Stimulated activated CD4-positive, alpha-beta T cell treated with anti-CD3 and anti-CD28 coated beads, Interleukin-2, amount 100 ng/mL, for 48 hours (primary cell): ENCODE measurements around the gene AJUBA.
"Not testable (repeated sequence)": the region's sequence is repeated elsewhere in the genome, so short reads cannot be mapped to it uniquely, and the experiment has no call there.

Source experiments
- DNase-seq, 2 donors: peaks; one replicate each; pipeline ENCODE4 v3.0.0-alpha.2; 2020

AJUBA gene

DNA sequence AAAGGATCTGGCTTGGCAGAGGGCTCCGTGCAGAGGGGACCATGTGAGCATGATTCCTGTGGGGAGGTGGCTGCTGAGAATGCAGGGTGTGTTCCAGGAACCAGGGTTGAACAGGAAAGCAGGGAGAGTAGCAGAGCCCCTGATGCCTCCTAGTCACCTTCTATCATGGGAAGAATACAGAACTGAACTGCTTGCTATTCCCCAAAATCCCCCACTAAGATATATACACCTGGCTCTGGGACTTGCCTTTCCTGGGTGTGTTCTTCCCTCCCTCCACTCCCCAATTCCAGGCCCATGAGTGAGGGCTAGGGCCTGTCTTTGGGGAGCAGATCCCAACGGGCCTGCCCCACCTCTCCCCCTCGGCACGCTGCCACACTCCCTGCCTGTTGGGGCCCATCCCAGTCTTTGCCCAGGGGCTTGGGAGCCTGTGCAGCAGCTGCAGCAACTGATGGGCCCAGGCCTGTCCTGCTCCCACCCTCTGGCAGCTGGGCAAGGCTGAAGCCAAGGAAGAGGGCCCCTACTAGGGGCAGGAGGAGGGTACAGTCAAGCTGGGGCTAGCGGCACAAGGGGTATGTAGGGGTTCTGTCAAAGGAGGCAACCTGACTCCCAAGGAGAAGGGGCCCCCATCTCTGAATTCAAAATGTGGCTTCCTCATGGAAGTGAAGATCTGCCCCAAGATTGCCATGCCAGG is 3.2 kb downstream of the AJUBA start:
- DNase-seq, result no peak

DNA sequence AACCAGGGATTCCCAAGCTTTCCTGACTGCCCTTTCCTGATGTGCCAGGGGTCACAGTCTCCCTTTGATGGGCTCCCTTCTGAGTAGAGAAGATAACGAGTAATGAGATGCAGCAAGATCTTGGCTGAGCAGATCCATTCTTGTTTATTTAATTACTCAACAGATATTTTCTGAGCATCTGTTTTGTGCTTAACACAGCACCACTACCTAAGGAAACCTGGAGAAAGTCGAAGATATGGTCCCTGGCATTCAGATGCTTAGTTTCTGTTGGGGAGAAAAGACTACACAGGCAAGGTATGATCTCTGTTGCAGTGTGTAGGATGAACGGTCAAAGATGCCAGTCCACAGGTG is 3.9 kb downstream of the AJUBA start:
- no peak for DNase-seq

DNA sequence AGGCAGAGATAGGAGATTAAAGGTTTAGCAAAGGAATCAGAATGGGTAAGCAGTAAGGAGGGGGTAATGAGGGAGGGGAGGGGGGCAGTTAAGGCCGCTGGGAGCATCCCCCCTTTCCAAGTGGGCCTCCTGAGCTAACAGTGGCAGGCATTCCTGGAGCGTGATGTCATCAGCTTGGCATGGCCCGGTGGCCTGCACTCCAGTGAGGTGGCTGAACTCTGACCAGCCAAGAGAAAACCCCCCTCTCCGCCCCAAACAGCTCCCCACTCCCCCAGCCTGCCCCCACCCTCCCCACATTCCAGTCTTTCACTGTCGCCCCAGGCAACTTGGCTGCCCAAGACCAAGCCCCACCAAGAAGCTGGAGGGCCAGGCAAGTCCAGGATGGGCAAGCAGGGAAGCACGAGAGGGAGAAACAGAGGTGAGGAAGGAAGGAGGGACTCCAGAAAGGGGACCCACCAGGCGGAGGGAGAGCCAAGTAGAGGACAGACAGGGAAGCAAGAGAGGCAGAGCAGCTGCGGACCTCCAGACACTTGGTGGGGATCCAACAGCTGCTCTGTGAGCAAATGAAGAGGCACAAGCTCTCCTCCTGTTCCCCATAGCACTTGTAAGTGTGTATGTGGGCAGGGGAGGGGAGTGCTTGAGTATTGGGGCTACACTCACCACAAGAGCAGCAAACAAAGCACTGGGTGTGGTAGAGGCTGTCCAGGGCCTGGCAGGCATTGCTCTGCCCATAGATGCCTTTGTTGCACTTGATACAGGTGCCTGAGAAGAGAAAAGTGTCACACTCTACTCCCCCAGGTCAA is 4.5 kb downstream of the AJUBA start:
- DNase-seq, result no peak

GRCh38 chr14:22977434-22977683 is 5.0 kb downstream of the AJUBA start:
- no peak for DNase-seq

- DNase-seq, result no peak
These were observed 5.5 kb downstream of the AJUBA start for GRCh38 chr14:22976620-22977433.

- DNase-seq, result no peak
These were observed 7.6 kb downstream of the AJUBA start for GRCh38 chr14:22974530-22975313.

DNA sequence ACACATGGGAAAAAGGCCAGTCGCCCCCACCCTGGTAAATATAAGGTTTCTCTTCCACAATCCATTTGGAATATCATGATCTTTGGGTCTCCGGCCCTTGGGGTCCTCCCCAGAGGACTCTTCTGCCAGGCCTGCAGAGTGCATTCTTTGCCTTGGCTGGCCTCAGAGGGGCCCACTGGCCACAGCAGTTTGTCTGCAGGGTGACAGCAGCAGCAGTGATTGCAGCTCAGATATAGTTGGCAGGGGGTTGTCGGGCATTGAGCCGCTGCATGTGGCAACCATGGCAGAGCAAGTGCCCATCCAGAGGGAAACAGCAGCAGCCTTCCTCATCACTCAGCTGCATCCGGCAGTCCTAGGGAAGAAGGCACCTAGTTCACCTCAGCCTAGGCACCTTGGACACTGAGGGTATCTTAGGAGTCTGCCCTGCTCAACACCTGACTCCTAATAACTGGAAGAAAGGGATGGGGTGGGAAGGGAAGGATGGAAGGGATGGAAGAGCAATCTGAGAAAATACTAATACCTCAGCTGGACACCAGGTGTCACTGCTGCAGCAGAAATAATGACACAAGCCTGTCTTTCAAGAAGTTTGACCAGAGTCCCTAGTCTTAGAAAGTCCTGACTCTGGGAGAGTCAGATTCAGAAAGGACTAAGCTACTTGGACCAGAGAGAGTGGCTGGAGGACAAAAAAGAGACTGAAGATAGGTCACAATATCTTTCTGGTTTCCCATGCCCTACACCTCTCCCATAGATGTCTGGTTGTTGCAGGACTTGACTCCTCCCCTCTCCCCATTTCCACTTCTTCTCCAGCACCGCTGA is 8.9 kb downstream of the AJUBA start:
- peak in 1 of 2 donors; percentile 43 for DNase-seq

DNA sequence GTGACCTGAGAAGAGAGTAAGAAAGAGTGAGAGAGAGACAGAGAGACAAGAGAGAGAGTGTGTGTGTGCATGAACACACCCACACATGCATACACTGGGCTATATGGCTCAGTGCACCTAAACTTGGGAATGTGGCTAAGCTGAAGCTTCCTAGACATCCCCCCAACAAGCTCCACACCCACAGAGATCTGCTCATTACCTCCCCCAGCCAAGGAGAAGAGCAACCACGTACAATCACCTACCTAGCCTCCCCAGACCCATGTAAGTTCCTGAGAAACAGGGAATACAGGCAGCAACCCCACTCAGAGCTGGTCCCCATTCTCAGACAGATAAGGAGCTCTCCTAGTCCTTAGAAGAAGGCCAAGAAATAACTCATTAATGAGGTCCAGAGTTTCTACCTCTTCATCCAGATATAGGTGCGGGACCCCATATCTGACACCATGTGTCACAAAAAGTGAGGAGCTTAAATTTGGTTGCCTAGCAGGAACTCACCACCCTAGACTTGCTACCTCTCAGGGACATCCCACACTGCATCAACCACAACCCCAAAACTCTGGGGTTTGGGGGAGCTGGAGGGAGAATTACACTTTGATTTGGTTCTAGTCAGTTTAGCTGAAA is 9.9 kb downstream of the AJUBA start:
- no peak for DNase-seq

- no peak for DNase-seq
These were observed 11.2 kb downstream of the AJUBA start for GRCh38 chr14:22971152-22971551.

- no peak for DNase-seq
These were observed 15.5 kb downstream of the AJUBA start for GRCh38 chr14:22966783-22967269.

DNA sequence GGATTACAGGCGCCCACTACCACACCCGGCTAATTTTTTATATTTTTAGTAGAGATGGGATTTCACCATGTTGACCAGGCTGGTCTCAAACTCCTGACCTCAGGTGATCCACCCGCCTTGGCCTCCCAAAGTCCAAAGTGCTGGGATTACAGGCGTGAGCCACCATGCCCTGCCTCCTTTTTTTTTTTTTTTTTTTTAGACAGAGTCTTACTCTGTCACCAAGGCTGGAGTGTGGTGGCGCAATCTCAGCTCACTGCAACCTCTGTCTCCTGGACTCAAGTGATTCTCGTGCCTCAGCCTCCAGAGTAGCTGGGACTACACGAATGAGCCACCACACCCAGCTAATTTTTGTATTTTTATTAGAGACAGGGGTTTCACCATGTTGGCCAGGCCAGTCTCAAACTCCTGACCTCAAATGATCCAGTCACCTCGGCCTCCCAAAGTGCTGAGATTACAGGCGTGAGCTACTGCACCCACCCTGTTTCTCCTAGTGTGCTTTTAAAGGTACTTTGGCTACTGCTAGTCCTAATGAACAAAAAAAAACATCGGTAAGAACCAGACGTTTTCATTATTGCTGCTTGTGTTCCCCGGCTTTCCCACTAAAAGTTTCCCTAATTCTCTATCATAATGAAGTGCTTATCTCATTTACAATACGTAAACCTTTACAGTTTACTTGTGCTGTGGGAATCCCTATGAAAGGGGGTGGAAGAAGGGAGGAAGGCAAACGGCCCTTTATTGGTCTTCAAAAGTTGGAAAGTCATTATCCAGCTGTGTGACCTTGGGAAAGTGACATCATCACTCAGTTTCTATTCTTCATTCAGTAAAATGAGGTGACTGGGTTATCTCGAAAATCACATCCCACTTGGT is 16.2 kb downstream of the AJUBA start:
- DNase-seq, result not testable (repeated sequence)

DNA sequence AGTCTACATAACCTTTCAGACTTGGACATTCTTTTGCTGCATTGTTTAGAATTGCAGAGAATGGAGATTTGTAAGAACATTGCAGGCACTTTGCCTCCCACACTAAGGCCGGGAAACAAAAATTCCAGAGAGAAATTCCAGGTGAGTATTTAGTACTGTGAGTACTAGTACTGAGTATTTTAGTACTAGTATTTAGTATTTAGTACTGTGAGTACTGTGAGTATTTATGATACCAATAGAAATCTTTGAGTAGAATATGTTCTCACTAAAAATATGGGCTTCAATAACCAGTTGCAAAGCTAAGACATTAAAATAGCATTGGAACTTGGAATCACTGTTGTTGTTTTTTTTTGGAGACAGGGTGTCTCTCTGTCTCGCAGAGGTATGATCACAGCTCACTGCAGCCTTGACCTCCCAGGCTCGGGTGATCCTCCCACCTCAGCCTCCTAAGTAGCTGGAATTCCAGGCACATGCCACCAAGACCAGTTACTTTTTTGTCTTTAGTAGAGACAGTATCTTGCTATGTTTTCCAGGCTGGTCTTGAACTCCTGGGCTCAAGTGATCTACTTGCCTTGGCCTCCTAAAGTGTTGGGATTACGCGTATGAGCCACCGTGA is 20.2 kb downstream of the AJUBA start:
- no peak for DNase-seq

DNA sequence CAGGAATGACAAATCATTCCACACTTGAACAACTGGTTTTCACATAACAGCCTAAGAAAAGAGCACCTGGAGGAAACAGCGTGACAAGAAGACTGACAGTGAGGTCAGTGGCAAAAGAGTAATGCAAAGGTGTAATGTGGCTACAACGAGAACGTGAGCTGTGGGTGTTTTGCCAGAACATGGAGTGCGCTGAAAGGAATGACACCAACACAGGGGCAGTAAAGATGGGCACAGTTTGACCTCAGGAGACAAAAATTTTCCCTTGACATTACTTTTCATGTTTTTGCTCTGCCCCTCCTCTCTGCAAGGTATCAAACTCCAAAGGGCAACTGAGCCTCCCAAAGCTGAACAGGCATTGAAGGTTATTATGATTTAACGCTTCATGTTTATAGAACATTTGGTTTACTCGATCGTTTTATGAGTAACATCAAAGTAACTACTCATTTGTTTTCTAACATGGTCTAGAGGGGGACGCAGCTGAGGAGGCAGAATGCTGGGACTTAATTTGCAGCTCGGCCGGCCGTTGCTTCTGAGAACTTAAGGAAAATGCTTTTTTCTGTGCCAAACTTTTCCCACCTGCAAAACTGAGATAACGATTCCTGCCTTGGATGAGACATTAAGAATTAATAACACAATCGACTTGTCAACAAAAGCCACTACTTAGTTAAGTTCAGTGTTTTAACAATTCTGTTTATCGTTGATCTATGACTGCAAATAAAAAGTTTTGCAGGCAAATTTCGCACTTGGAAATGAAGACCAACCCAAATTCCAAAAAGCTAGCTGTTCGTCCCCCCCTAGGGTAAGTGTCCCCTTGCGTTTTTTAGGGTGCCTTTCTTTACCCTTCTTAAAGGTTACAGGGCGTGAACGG is 26.4 kb downstream of the AJUBA start:
- DNase-seq, result no peak

GRCh38 chr14:22952418-22952817 is 29.9 kb downstream of the AJUBA start:
- no peak for DNase-seq

- not testable (repeated sequence) for DNase-seq
These were observed 30.6 kb downstream of the AJUBA start for GRCh38 chr14:22951795-22952194.

DNA sequence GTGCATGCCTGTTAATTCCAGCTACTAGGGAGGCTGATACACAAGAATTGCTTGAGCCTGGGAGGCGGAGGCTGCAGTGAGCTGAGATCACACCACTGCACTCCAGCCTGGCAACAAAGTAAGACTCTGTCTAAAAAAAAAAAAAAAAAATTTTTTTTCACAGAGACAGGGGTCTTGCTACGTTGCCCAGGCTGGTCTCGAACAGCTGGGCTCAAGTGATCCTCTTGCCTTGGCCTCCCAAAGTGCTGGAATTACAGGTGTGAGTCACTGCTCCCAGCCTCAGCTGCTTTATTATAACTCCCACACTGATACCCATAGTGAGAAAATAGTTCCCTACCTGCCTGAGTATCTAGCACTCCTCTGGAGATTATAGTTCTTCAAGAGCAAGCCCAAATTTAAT is 36.7 kb downstream of the AJUBA start:
- DNase-seq, result no peak

DNA sequence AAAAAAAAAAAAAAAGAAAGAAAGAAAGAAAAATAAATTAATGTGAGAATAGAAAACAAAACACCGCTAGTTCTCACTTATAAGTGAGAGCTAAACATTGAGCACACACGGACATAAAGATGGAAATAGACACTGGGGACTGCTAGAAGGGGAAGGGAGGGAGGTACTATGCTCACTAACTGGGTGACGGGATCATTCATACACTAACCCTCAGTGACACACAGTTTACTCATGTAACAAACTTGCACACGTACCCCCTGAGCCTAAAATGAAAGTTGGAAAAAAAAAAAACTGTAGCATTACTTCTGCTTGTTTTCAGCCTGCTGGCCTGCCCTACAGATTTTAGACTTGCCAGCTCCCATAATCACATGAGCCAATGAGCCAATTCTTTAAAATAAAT is 42.7 kb downstream of the AJUBA start:
- no peak for DNase-seq

DNA sequence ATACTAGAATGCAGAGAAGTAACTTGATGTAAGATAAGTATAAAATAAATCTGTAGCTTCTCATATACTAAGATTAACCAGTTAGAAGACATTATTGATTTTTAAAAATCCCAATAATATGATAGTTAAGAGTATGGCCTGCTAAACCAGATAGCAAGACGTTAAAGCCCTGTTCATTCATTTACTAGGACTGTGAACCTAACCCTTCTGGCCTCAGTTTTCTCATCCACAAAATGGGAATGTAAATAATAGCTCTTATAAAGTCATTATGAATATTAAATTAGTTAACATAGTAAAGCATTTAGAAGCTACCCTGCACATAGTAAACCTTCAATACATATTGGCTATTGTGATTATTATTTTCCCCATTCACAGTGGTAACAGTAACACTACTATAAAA is 47.2 kb downstream of the AJUBA start:
- DNase-seq, result no peak

DNA sequence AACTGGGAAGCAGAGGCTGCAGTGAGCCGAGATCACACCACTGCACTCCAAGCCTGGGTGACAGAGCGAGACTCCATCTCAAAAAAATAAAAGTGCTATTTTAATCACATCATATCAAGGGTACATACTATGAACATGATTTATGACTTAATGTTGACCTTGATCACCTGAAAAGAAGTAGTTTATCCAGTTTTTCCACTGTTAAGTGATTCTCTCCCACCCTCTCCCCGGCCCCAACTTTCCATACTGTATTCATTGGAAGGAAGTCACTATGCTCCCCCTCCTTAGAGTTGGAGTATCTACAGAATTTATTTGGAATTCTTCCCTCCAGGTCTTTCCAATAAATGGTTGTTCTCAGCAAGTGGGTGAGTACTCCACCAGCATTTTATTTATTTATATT is 50.2 kb downstream of the AJUBA start:
- no peak for DNase-seq
